H4 (cell line): Measurements from ENCODE around the gene DGUOK. TPM values are rescaled to one million over a fixed set of nuclear protein-coding genes. Genes with fewer than 3 reads are reported as not detected.

ENCODE experiments used
- DNase-seq: peaks from one replicate; pipeline ENCODE4 v3.0.0-alpha.2; 2015; ENCODE audit warnings: low spot score
- total RNA-seq: library from RNA; depleted of rRNA; stranded (reverse); fragments of >200 nt; shearing (Covaris generic); gene quantifications from 2 replicates; pipeline ENCODE4 v1.2.3, GENCODE V29; 2014; rRNA removed

Gene DGUOK
- total RNA-seq, 1 experiment from 2014 or later: 150 TPM

DNA sequence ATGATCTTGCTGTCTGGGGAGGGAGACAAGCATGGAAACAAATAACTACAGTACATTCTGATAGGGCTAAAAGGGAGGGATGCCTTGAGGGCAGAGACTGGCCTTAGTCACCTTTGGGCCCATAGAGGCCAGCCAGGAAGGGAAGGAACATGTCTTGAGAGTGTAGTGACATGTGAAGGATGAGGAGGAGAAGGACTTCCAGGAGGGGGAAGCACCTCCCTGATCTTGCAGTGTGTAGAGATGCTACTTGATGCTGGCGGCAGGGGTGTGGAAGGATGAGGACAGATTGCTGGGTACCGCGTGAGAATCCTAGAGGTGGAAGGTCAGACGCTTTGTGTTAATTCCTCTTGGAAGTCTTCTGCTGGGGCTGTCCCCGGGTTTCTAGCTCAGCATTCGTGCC, 71.1 kb downstream of the DGUOK start:
- no peak for DNase-seq

DNA sequence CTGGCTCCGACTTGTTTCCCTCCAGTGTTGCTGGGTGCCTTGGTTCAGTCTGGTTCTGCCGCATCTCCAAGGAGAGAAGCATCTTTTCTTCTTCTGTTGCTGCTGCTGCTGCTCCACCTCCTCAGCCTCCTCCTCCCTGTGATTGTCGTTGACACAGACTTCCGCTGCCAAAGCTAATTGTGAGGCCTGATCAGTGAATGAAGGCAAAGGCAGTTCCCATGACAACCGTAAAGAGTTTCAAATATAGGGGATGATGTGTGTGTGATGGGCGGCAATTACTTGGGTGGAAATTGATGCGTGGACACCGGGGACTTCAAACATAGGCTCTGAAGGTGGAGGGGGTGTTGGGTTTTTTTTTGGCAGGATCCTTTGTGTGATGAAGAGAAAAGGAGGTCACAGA, 71.8 kb downstream of the DGUOK start:
- no peak for DNase-seq

- no peak for DNase-seq
Measured at GRCh38 chr2:73998933-73999332, 72.3 kb downstream of the DGUOK start.

DNA sequence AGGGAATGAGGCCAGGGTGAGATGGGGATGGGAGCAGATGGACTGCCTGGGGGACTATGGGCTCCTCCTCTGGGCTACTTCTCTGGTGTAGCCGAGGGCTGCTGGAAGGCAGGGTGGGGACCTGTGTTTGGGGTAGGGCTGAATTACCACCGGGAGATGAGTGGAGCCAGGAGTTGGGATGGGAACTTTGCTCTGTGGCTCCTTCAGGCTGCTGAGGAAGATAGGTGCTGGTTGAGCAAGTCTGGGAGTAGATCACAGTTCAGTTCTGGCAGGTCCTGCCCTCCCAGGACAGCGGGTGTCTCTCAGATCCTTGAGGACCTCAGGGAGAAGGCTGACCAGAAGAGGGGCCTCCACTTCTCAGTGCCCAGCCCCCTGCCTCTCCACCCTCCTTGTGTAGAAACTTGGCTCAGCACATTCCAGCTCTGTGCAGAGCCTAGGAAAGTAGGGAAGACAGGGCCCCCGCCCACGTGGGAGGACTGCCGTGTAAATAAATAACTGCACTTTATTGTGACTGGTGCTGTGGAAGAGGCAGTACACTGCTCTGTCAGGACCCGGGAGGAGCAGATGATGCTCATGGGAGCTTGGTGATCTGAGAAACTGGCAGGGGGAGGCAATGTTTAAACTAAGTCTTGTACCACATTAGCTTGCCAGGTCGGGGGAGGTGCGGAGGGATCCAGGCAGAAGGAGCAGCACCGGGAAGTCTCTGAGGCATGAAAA, 73.4 kb downstream of the DGUOK start:
- peak; percentile 36 for DNase-seq

DNA sequence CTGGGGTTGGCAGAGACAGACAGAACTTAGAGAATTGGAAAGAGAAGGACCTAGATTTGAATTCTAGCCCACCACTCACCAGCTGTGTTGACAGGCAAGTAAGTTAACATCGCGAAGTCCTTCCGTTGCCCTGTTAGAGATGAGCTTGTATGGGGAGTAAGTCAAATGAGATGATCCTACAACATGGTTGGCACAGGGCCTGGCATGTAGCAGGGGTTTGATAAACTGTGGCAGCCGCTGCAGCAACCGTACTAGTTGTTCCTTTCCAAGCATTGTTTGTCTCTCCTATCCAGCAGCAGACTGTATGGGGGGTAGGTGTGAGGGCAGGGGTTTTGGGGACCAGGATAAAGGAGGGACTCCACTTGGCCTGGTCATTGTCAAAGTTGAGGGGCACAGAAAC, 74.0 kb downstream of the DGUOK start:
- DNase-seq: no peak

- DNase-seq: no peak
Measured at GRCh38 chr2:74001121-74001520, 74.4 kb downstream of the DGUOK start.

- DNase-seq: no peak
Measured at GRCh38 chr2:74001781-74002504, 75.3 kb downstream of the DGUOK start.

DNA sequence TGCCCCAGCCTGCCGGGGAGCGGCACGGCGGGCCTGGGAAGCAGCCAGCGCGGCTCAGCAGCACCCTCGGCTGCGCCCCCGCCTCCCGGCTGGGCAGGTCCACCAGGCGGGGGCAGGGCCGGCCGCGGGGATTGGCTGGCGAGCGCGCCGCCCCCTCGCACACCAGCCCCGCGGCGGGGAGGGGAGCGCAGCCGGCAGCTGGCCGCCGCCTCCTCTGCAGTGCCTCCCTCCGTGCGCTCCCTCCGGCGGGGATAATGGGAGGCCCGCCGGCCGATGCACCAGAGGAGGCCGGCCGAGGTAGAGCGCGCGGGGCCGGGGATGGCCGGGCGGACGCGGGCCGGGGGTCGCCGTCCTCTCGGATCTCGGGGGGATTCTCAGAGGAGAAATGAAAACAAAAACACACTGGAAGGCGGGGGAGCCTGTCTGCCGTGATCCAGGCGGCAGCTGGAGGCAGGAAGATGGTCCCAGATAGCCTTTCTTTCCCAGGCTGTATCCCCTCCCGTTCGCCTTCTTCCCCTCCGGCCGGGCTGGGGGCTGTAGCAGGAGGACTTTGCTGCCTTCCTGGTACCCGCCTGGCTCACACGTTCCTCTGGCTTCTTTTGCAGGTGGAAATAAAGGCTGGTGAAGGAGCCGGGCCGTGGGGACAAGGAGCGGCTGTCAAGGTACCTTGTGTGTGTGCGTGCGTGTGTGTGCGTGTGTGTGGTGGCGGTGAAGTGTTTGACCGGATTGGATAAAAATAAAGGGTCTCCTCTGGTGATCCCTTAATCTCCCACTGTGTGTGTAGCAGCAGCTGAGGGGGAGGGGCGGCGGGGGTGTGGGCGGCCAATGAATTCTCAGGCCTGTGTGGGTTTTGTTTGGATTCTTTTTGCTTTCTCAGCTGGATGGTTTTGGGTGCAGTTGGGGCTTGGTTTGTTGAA, 76.1 kb downstream of the DGUOK start:
- peak; percentile 69 for DNase-seq

DNA sequence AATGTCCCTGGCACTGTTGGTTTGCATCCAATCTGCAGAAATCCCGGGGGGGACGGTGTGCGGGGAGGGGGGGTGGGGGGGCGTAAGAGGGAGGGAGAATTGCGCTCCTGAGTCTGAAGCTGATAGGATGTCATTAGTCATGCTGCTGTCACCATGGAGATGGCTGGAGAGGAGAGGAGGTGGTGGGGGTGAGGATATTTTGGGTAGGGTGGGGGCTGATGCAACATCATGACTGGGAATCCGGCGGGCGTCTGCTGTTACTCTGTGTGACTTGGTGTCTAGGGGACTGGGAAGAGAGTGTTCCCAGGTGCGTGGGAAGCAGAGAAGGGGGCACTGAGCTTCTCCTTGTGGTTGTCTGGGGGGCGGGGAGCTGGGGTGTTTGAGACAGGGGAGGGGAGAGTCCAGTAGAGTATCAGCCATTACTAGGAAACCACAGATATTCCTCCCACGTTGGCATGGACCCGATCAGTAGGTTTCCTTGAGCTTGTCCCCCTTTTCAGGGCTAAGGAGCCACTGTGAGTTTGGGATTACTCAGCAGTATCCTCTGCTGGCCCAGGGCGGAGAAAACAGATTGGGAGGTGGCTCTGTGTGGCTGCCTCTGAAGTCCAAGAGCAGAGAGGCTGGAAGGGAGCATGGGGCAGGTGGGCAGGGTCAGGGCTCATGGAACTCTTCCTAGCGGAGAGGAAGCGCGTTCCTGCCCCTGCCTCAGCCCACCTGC, 77.0 kb downstream of the DGUOK start:
- peak; percentile 80 for DNase-seq

DNA sequence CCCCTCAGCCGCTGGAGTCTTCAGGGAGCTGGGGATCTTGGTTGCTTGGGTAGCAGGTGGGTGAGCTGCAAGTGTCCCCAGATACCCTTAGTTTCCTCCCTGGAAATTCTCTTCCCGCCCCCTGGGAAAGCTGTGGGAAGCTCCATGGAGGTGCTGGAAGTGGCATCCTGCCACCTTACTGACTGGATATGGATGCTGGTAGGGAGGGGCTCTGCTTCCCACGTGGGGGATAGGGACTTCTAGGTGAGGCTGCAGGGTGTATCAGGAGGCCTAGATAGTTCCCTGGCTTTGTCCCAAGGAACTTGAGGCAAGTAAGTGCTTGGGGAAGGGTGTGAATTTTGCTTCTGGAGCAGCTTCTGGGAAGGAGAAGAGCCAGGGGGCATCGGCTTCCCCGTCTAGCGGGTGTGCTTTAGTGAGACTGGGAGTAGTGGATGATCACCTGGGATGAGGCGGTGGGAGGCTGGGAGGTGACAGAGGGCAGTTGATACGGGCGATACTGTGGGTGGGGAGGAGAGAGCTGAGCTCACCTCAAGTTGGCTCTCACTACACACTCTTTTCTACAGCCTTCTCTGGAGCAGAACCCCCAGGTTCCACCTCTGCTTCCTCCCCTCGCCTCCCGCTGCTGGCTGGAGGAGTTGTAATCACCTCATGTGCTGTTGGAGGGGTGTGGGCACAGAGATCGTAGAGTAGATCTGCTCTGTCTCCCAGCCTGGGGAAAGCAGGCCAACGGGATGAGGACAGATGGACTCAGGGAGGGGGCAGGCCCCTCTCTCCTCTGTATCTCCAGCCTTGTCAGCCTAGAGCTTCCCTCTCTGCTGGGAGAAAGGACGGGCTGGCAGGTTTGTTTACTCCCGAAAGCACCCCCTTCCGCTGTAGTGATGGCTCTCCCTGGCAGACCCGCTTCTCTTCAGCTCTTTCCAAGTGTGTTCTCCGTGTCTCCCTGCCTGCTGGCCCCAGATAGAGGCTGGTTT, 77.8 kb downstream of the DGUOK start:
- no peak for DNase-seq

- DNase-seq: no peak
Measured at GRCh38 chr2:74005786-74006185, 79.1 kb downstream of the DGUOK start.

DNA sequence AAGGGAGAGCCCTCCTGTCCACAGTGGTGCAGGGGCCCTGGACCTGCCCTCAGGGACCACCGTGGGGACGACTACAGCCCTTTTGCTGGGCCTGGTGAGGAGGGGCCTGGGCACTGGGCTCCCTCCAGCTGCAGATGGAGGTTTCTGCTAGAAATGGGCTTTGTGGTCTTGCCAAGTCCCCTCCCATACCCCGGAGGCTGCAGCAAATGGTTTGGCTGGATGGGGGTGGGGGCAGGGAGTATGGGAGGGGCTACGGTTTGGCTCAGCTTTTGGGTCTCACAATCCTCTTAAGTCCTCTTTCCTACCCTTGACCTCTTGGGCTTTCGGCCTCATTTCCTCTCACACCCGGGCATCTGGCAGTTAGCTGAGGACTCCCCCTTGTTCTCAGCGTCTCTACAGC, 79.8 kb downstream of the DGUOK start:
- no peak for DNase-seq

DNA sequence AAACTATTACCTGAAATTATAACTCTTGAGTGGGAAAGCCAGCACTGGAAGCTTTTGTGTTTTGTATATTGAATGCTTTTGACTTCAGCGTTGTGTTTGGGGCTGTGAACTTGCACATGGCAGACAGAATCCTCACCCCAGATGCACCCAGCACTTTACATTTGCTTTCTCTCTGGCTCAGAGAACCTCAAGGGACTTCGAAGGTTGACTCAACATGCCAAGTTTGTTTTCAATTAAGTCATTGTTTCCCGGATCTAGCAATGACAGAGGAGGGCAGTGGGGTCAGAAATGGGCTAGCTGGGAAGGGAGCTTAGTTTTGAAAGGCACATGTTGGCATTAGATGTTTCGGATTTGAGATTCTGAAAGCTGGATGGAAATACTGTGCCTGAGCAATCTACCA, 80.4 kb downstream of the DGUOK start:
- no peak for DNase-seq

GRCh38 chr2:74007711-74008110, 81.0 kb downstream of the DGUOK start:
- DNase-seq: no peak

Other genes with a start within 250 kb of the DGUOK start
- gene TPRKB, start 189.5 kb upstream of the DGUOK start, total RNA-seq: 124 and 136 TPM in 2 replicates
- 36.8 and 37.5 TPM in 2 replicates for gene DUSP11, start 146.8 kb upstream of the DGUOK start, total RNA-seq
- 0.31 and 0.45 TPM in 2 replicates for gene C2orf78, start 142.7 kb upstream of the DGUOK start, total RNA-seq
- gene STAMBP, start 97.9 kb upstream of the DGUOK start, total RNA-seq: 63.7 and 64.8 TPM in 2 replicates
- gene ACTG2, start 33.9 kb upstream of the DGUOK start, total RNA-seq: not detected in 2 replicates
- 4.7 and 4.9 TPM in 2 replicates for gene TET3, start 58.0 kb downstream of the DGUOK start, total RNA-seq
- gene BOLA3, start 221.0 kb downstream of the DGUOK start, total RNA-seq: 144 and 202 TPM in 2 replicates